Adrenal gland (tissue), 12 donors: ENCODE measurements around the gene CST9L. TPM values are rescaled to one million over a fixed set of nuclear protein-coding genes. Genes with fewer than 3 reads are reported as not detected.

Source experiments
- DNase-seq, 7 donors: peaks; one replicate each; pipeline ENCODE4 v3.0.0-alpha.2; 2019 to 2020
- H3K27ac ChIP-seq, 5 donors: fragments of 200-600 bp; sonication (generic) in 4 of 5; 1 replicate in 3 of 5; 2 replicates in 2 of 5; pipeline versions ENCODE4 v1.5.1 to v1.8.0; 2016 to 2020; ENCODE audit warnings: mild to moderate bottlenecking in 1 of 5
- H3K27me3 ChIP-seq: fragments of 200-600 bp; 2 replicates; pipeline ENCODE4 v1.8.0; 2021
- H3K36me3 ChIP-seq, 2 donors: fragments of 200-600 bp; replicated peaks in 1 of 2; 1 replicate in 1 of 2; 2 replicates in 1 of 2; pipeline versions ENCODE4 v1.5.1 to v1.8.0; 2018 to 2022
- H3K4me1 ChIP-seq, 2 donors: fragments of 200-600 bp; replicated peaks in 1 of 2; 1 replicate in 1 of 2; 2 replicates in 1 of 2; pipeline versions ENCODE4 v1.5.1 to v1.8.0; 2018 to 2021
- H3K4me3 ChIP-seq, 4 donors: fragments of 200-600 bp; sonication (generic) in 3 of 4; one replicate each; pipeline ENCODE4 v1.5.1; 2016 to 2018
- H3K9me3 ChIP-seq, 3 donors: fragments of 200-600 bp; sonication (generic) in 1 of 3; replicated peaks in 1 of 3; 1 replicate in 2 of 3; 2 replicates in 1 of 3; pipeline versions ENCODE4 v1.5.1 to v1.8.0; 2016 to 2021
- CTCF ChIP-seq, 6 experiments: fragments of 450-650 bp in 4 of 6; fragments of 200-600 bp in 2 of 6; sonication (generic) in 1 of 6; IDR thresholded peaks; 1 replicate in 5 of 6; 2 replicates in 1 of 6; pipeline versions ENCODE4 v1.5.1 to v1.8.0; 2016 to 2021; ENCODE audit warnings: antibody characterized with exemption in 6 of 6, mild to moderate bottlenecking in 2 of 6, moderate library complexity in 1 of 6
- POLR2A ChIP-seq, 2 donors: fragments of 450-650 bp; IDR thresholded peaks; one replicate each; pipeline ENCODE4 v1.6.1; 2017; ENCODE audit warnings: antibody characterized with exemption in 2 of 2, mild to moderate bottlenecking in 2 of 2, moderate library complexity in 1 of 2
- WGBS, 4 donors: extraction: QIAGEN DNeasy Blood & Tissue Kit in 2 of 4; methylation state at CpG; one replicate each; pipeline versions ENCODE4 v1.1.5 to v1.1.7; 2013 to 2017; 5-methylcytosine and 5-hydroxymethylcytosine counted together
- intact Hi-C, 2 donors: fragments of 100-400 bp; cut with DNase I; formaldehyde crosslinking; loops; one replicate each; pipeline versions ENCODE4 v1.14.1 to v1.15.0; 2022 to 2023
- polyA plus RNA-seq, 3 donors: library from polyadenylated mRNA; stranded (reverse); fragments of 200-250 nt in 2 of 3; fragments of 350-450 nt in 1 of 3; fragmentation: Illumina TruSeq in 1 of 3; extraction: RNeasy Lipid Tissue Mini Kit (QIAGEN cat#74804) in 1 of 3; gene quantifications; one replicate each; pipeline ENCODE4 v1.2.3, GENCODE V29; 2013 to 2014
- total RNA-seq, 9 donors: library from RNA; depleted of rRNA in 4 of 9; stranded (reverse); fragments of >200 nt in 4 of 9; fragments of 120-200 nt in 1 of 9; fragmentation: NEBNext Ultra II Directional in 1 of 9; extraction: Animal tissue kit (Norgen Biotek cat#: 25700) in 1 of 9; gene quantifications; one replicate each; pipeline versions ENCODE4 v1.1.0 to v1.2.4, GENCODE V29; 2013 to 2023
- donor health status: healthy with polysubstance abuse.
- donor health status: Bipolar disorder and iron deficiency.
- donor health status: DM: yes; HTN: yes; CAD: no.
- donor health status: DM: no; HTN: no; CAD: no.
- donor health status: DM: no; HTN: no; CAD: no.
- donor health status: DM: yes; HTN: yes; CAD: no.

The CST9L gene
- total and polyA plus RNA-seq, 12 donors = not detected

GRCh38 chr20:23533161-23533560 lies 35.1 kb downstream of the CST9L start:
- Histone ChIP-seq H3K4me1 (no peaks in the 10 kb centered on the region), H3K27ac (no peak overlapping the region), H3K27me3 (no peaks in the 10 kb centered on the region), H3K36me3 (no peaks in the 10 kb centered on the region), H3K9me3 (no peaks in the 10 kb centered on the region), H3K4me3 (no peak overlapping the region)
- TF ChIP-seq POLR2A (IDR thresholded peaks at IDR 0.05) (no peak), CTCF (IDR thresholded peaks at IDR 0.05) (no peak)
- no peak for DNase-seq
- intact Hi-C loops = no loop called here

- 48 to 61% (median 56%) methylated on average over 1 of the region's 1 CpG for WGBS, 4 donors
- Histone ChIP-seq H3K36me3 (no peaks in the 10 kb centered on the region), H3K27me3 (no peaks in the 10 kb centered on the region), H3K27ac (no peak overlapping the region), H3K4me3 (no peak overlapping the region), H3K9me3 (no peaks in the 10 kb centered on the region), H3K4me1 (no peaks in the 10 kb centered on the region)
- intact Hi-C loops = no loop called here
- no peak for TF ChIP-seq CTCF (IDR thresholded peaks at IDR 0.05)
- no peak for TF ChIP-seq POLR2A (IDR thresholded peaks at IDR 0.05)
- no peak for DNase-seq
These were observed 35.8 kb downstream of the CST9L start for GRCh38 chr20:23532533-23532932.

GRCh38 chr20:23530937-23531567 lies 37.2 kb downstream of the CST9L start:
- WGBS, 4 donors = 37 to 51% (median 43%) methylated on average over 1 of the region's 1 CpG
- Histone ChIP-seq H3K27me3 (no peaks in the 10 kb centered on the region), H3K36me3 (no peaks in the 10 kb centered on the region), H3K27ac (no peak overlapping the region), H3K4me1 (no peaks in the 10 kb centered on the region), H3K4me3 (no peak overlapping the region), H3K9me3 (no peaks in the 10 kb centered on the region)
- intact Hi-C loops = no loop called here
- TF ChIP-seq CTCF (IDR thresholded peaks at IDR 0.05) (no peak), POLR2A (IDR thresholded peaks at IDR 0.05) (no peak)
- no peak for DNase-seq

- Histone ChIP-seq H3K4me1 (no peaks in the 10 kb centered on the region), H3K4me3 (no peak overlapping the region), H3K27me3 (no peaks in the 10 kb centered on the region), H3K36me3 (no peaks in the 10 kb centered on the region), H3K9me3 (no peaks in the 10 kb centered on the region), H3K27ac (no peak overlapping the region)
- WGBS, 4 donors = 42 to 76% (median 58%) methylated on average over 1 of the region's 1 CpG
- TF ChIP-seq CTCF (IDR thresholded peaks at IDR 0.05) = no peak
- TF ChIP-seq POLR2A (IDR thresholded peaks at IDR 0.05) = no peak
- intact Hi-C loops = no loop called here
- no peak for DNase-seq
These were observed 39.3 kb downstream of the CST9L start for GRCh38 chr20:23528867-23529431.
